ENCODE data around the gene KLRC3.
"Not testable (repeated sequence)": the region's sequence is repeated elsewhere in the genome, so short reads cannot be mapped to it uniquely, and the experiment has no call there.

Gene KLRC3

DNA sequence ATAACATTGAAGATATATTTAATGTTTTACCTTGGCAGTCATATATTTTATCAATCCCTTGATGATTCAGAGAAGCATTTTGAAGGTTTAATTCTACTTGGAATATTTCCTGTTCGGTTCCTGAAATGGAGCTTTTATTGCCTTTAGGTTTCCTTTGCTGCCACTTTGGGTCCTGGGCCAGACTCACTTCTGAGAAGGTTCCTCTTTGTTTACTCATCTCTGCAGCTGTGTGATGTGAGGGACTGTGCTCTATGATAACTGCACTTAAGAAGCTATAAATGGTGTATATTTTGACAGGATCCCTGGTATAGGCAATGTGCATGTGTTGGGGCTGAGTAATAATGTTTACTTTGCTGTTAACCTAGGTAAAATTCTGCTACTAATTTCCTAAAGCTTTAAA is at the start of gene KLRC3:
Gene KLRC3, minus strand, starts transcription at position 262 of the 400 bp plus-strand sequence. Its CDS starts 45 bp downstream, at position 217.
- not testable (repeated sequence) for DNase-seq

- DNase-seq: no peak
Observed at GRCh38 chr12:10469701-10470100, 49.3 kb upstream of the KLRC3 start.

DNA sequence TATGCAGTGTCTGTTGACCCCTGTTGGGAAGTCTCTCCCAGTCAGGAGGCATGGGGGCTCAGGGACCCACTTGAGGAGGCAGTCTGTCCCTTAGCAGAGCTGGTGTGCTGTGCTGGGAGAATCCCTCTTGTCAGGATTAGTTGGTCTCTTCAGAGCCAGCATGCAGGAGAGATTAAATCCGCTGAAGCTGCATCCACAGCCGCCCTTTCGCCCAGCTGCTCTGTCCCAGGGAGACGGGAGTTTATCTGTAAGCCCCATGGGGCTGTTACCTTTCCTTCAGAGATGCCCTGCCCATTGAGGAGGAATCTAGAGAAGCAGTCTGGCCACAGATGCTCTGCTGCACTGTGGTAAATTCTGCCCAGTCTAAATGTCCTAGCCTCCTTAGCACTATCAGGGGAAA is 45.9 kb upstream of the KLRC3 start:
- DNase-seq: no peak

DNA sequence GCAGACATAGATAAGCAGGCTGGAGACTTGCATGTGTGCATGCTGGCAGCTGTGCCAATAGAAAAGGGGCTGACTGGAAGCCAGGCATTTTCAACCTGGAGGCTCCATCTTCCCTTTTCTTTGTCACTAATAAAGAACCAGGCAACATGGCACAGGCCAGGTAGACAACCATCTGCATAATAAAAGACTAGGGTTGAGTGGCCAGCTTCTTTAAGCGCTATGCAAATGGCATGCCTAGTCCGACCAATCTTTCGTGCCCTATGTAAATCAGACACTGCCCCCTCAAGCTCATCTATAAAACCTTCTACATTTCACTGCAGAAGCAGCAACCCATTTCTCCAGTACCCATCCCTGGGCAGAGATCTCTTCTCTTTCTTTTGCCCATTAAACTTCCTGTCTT is 37.4 kb upstream of the KLRC3 start:
- DNase-seq: no peak

DNA sequence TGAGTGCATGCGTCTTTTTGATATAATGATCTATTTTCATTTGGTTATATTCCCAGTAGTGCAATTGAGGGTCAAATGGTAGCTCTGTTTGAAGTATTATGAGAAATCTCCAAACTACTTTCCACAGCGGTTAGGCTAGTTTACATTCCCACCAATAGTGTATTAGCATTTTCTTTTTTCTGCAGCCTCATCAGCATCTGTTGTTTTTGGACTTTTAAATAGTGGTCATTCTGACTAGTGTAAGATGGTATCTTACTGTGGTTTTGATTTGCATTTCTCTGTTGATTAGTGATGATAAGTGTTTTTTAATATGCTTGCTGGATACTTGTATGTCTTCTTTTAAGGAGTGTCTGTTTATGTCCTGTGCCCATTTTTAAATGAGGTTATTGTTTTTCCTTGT is 36.5 kb upstream of the KLRC3 start:
- DNase-seq: no peak

GRCh38 chr12:10455766-10456165 is 35.4 kb upstream of the KLRC3 start:
- no peak for DNase-seq

GRCh38 chr12:10454531-10454930 is 34.1 kb upstream of the KLRC3 start:
- no peak for DNase-seq

- DNase-seq: no peak
Observed at GRCh38 chr12:10453156-10453555, 32.8 kb upstream of the KLRC3 start, which contains the start of gene KLRC1. TSS of gene KLRC1 (minus strand) at chr12:10453377. CDS start at chr12:10451156, 2,221 bp downstream.

- no peak for DNase-seq
Observed at GRCh38 chr12:10448236-10448635, 27.8 kb upstream of the KLRC3 start.

DNA sequence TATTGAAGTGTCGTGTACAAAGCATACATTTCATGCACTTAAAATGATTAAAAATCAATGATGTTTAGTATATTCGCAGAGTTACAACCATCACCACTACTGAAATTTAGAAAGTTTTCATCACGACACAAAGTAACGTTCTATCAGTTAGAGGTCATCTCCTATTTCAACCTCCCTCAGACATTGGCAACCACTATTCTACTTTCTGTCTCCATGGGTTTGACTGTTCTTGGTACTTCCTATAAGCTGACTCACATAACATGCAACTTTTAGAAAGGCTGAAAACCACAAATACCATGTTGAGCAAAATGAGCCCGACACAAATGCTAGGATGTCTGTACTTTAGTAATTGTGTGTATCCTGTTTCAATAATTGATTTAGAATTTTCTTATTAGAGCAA is 25.7 kb upstream of the KLRC3 start:
- not testable (repeated sequence) for DNase-seq

- not testable (repeated sequence) for DNase-seq
Observed at GRCh38 chr12:10441144-10441543, 20.7 kb upstream of the KLRC3 start.

DNA sequence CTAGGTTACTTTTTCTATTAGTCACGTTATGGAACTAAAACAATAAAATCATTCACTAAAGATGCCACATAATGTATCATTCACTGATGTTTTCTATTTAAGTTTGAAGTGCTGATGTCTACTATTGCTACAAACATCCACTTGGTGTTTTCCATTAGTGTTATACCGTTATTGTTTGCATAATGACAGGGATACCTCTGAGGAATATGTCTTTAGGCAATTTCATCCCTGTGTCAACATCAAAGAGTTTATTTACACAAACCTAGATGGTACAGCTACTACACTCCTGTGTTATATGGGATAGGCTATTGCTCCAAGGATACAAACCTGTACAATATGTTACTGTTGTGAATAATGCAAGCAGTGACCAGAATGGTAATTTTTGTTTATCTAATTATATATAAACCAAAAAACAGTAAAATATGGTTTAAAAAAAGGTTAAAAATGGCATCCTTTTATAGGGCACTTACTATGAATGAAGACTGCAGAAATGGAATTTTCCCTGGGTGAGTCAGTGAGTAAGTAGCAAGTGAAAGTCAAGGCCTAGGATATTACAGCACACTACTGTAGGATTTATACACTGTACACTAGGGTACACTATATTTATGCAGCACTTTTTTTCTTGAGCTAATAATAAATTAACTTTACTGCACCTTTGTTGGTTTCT is 19.3 kb upstream of the KLRC3 start:
- DNase-seq: not testable (repeated sequence)

DNA sequence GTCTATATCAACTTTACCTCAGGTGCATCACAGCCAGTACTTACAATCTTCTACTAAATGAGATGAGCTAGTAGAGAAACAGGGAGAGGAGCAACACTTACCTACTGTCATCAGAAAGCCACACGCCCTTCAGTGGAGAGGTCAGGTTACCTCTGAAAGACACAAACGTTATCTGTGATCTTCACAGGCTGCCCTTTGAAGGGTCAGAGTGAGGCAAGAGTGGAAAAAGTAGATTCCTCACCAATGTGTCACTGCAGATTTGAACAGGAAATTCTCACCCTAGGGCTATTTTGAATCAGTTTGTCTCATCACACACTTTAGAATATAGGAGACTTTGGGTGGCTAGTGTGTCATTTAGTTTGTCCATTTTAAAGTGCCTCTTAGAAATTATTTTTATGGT is 17.2 kb upstream of the KLRC3 start:
- DNase-seq: not testable (repeated sequence)

DNA sequence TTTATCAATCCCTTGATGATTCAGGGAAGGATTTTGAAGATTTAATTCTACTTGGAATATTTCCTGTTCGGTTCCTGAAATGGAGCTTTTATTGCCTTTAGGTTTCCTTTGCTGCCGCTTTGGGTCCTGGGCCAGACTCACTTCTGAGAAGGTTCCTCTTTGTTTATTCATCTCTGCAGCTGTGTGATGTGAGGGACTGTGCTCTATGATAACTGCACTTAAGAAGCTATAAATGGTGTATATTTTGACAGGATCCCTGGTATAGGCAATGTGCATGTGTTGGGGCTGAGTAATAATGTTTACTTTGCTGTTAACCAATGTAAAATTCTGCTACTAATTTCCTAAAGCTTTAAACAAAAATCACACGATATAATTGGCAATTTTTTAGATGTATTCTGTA is 15.4 kb upstream of the KLRC3 start, which contains the start of gene KLRC2:
Gene KLRC2, minus strand, starts transcription at position 195 of the 400 bp plus-strand sequence. Its CDS starts 24 bp downstream, at position 171.
- not testable (repeated sequence) for DNase-seq

GRCh38 chr12:10430623-10431022 is 10.2 kb upstream of the KLRC3 start:
- DNase-seq: not testable (repeated sequence)

GRCh38 chr12:10425938-10426337 is 5.5 kb upstream of the KLRC3 start:
- not testable (repeated sequence) for DNase-seq

GRCh38 chr12:10424260-10424899 is 4.0 kb upstream of the KLRC3 start:
- not testable (repeated sequence) for DNase-seq

GRCh38 chr12:10422159-10422558 is 1.8 kb upstream of the KLRC3 start:
- not testable (repeated sequence) for DNase-seq

DNA sequence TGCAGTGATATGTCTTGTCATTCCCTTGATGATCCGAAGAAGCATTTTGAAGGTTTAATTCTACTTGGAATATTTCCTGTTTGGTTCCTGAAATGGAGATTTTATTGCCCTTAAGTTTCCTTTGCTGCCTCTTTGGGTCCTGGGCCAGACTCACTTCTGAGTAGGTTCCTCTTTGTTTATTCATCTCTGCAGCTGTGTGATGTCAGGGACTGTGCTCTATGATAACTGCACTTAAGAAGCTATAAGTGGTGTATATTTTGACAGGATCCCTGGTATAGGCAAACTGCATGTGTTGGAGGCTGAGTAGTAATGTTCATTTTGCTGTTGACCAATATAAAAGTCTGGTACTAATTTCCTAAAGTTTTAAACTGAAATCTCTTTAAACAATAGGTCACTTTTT is 11.0 kb downstream of the KLRC3 start, which contains the start of gene KLRC4:
Gene KLRC4, minus strand, starts transcription at position 366 of the 400 bp plus-strand sequence. Its CDS starts 182 bp downstream, at position 184.
- DNase-seq: no peak

DNA sequence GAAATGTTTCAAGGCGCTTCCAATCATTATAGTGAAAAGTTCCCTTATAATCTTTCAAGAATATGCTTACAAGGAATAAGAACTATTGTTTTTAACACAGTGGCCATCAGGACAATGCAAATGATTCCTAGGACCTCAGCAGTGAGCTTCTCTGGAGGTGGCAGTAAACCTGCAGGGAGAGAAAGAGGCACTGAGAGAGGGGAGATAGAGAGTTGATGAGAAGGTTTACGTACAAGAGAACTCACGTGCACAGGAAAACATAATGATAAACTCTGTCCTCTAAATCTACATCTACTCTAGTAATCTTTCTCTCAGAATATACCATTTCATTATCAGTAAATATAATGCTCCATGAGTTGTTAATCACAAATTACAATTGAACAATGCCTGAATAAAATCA is 11.6 kb downstream of the KLRC3 start:
- no peak for DNase-seq

- DNase-seq: no peak
Observed at GRCh38 chr12:10406725-10407124, 13.7 kb downstream of the KLRC3 start.

- DNase-seq: no peak
Observed at GRCh38 chr12:10405294-10405693, 15.1 kb downstream of the KLRC3 start.

DNA sequence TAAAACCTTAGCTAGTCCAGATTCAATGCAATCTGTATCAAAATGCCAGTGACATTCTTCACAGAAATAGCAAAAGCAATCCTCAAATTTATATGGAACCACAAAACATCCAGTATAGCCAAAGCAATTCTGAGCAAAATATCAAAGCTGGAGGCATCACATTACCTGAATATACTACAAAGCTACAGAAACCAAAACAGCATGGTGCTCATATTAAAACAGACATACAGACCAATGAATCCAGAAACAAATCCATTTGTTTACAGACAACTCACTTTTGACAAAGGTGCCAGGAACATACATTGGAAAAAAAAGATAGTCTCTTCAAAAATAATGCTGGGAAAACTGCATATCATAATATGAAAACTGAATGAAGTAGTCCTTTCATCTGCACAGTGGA is 15.6 kb downstream of the KLRC3 start:
- DNase-seq: no peak

DNA sequence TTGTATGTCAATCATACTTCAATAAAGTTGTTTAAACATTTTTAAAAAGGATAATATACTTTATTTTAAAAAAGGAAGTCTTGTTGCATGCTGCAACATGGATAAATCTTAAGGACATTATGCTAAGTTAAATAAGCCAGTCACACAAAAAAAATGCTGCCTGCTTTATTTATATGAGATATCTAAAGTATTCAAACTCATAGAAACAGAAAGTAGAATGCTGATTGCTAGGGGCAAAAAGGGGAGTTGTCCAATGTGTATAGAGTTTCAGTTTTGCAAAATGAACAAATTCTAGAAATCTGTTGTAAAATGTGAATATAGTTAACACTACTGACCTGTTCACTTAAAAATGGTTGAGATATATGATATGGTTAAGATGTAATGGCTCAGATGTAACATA is 19.6 kb downstream of the KLRC3 start:
- DNase-seq: no peak
